GM12878 (cell line): ENCODE results near the gene METTL15.

Source experiments
- CBX5 ChIP-seq: sonication (generic); IDR thresholded peaks from 2 replicates; pipeline ENCODE4 v1.6.1; 2016; ENCODE audit warnings: low read depth, moderate library complexity, mild to moderate bottlenecking, inconsistent platforms
- ESRRA ChIP-seq: IDR thresholded peaks from 2 replicates; pipeline ENCODE4 v1.6.1; 2012; ENCODE audit warnings: mild to moderate bottlenecking, low read length, improper control_type of control experiment
- RFX5 ChIP-seq: IDR thresholded peaks from 2 replicates; pipeline ENCODE4 v1.6.1; 2011; ENCODE audit warnings: low read depth, low read length, improper control_type of control experiment

GRCh38 chr11:28098257-28098656, 9.9 kb upstream of the METTL15 start:
- TF ChIP-seq CBX5 (no peak), RFX5 (no peak), ESRRA (no peak)
